Coronary artery (tissue), 2 donors: ENCODE measurements around the gene NCEH1.

Experiments
- DNase-seq: peaks from one replicate; pipeline ENCODE4 v3.0.0-alpha.2; 2017; ENCODE audit warnings: low spot score
- H3K27ac ChIP-seq, 2 donors: fragments of 200-600 bp; sonication (generic); one replicate each; pipeline ENCODE4 v1.5.1; 2016 to 2019
- H3K4me3 ChIP-seq: fragments of 200-600 bp; sonication (generic); 2 replicates; pipeline ENCODE4 v1.5.1; 2016; ENCODE audit warnings: mild to moderate bottlenecking, moderate library complexity
- TF ChIP-seq, protein P1 (sequence below): fragments of 200-600 bp; sonication (generic); IDR thresholded peaks from one replicate; pipeline ENCODE4 v1.5.1; 2019; ENCODE audit warnings: antibody characterized with exemption

NCEH1 gene

DNA sequence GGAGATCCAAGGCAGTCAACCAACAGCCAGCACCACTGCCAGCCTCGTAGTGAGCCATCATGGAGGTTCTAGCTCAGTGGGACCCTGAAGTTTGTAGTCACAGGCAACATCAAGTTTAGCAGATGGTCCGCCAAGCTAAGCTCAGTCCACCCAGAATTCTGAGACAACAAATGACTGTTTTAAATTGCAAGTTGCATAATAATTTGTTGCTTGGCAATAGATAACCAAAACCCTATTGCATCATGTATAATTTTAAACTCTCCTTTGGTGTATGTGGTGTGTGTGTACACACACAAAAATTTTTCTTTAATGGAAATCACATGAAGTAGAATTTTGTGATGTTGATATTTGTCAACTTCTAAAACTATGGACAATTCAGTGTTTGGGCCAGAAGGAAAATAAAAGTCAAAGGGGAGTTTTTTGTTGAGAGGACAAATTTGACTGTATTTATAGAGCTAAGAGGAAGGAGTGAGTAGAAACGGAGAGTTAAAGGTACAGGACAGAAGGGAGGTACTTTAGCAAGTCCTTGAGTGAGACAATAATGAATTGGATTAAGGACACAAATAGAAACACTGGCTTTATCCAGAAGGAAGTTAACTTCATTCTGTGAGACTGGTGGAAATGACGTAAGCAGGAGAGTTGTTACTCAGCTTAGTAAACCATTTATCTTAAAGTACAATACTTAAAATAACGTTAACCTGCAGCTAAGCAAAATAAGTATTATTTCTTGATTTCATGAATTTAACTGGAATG, 83.6 kb downstream of the NCEH1 start:
- TF ChIP-seq, protein P1, sequence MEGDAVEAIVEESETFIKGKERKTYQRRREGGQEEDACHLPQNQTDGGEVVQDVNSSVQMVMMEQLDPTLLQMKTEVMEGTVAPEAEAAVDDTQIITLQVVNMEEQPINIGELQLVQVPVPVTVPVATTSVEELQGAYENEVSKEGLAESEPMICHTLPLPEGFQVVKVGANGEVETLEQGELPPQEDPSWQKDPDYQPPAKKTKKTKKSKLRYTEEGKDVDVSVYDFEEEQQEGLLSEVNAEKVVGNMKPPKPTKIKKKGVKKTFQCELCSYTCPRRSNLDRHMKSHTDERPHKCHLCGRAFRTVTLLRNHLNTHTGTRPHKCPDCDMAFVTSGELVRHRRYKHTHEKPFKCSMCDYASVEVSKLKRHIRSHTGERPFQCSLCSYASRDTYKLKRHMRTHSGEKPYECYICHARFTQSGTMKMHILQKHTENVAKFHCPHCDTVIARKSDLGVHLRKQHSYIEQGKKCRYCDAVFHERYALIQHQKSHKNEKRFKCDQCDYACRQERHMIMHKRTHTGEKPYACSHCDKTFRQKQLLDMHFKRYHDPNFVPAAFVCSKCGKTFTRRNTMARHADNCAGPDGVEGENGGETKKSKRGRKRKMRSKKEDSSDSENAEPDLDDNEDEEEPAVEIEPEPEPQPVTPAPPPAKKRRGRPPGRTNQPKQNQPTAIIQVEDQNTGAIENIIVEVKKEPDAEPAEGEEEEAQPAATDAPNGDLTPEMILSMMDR: no peak
- H3K27ac ChIP-seq: peak overlapping the region in 1 of 2 donors; percentile 31
- no peak overlapping the region for H3K4me3 ChIP-seq
- no peak for DNase-seq

DNA sequence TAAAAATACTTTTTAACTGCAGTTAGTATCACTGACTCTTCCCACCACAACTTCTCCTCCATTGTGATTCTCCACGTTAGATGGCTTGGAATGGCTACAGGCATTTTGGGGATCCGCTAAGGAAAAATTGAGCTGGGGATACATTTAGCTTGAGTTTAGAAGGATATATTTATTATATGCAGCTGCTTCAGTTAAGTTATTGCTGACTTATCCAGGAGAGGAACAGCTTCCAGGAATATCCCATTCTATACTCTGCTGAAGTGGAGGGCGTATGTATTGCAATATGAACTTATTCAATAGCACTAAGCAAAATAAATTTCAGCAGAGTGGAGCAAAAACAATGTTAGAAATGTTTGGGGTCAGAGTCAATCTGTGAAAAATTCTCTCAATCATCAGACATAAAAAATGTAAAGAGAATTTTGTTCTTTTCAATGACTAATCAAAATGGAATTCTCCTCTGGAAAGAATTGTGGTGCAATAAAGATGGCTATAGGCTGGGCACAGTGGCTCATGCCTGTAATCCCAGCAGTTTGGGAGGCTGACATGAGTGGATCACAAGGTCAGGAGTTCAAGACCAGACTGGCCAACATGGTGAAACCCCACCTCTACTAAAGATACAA, 84.7 kb downstream of the NCEH1 start:
- TF ChIP-seq, protein P1: no peak
- Histone ChIP-seq H3K4me3 (no peak overlapping the region), H3K27ac (no peak overlapping the region)
- no peak for DNase-seq

DNA sequence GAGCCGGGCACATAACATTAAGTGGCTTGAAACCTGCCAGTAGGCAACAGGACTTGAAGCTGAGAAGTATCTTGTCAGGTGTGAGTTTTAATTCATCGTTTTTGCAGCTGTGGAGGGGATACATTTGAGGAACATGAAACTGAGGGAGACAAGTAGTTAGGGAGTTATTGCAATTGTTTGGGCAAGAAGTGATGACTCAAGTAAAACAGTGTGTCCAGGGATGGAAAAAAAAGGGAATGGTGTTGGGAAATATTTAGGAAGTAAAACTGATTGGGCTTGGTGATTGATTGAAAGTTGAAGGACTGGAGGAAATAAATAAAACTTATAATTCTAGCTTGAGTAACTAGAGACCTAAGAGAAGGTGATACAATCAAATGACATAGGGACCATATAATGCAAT, 85.5 kb downstream of the NCEH1 start:
- Histone ChIP-seq H3K4me3 (no peak overlapping the region), H3K27ac (no peak overlapping the region)
- TF ChIP-seq, protein P1: no peak
- no peak for DNase-seq

DNA sequence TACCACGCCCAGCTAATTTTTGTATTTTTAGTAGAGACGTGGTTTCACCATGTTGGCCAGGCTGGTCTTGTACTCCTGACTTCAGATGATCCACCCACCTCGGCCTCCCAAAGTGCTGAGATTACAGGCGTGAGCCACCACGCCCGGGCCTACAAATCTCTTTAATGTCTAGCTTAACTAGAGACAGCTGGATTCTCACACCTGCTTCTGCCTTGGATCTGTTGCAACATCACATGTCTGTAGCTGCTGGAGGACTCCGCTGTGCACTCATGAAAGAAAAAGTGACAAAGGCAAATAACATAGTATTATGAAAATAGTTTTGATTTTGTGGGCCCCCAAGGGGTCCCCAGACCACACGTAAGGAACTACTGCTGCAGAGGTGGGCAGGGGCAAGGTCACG, 85.9 kb downstream of the NCEH1 start:
- TF ChIP-seq, protein P1: no peak
- H3K4me3 ChIP-seq: no peak overlapping the region
- H3K27ac ChIP-seq: no peak overlapping the region
- DNase-seq: no peak

DNA sequence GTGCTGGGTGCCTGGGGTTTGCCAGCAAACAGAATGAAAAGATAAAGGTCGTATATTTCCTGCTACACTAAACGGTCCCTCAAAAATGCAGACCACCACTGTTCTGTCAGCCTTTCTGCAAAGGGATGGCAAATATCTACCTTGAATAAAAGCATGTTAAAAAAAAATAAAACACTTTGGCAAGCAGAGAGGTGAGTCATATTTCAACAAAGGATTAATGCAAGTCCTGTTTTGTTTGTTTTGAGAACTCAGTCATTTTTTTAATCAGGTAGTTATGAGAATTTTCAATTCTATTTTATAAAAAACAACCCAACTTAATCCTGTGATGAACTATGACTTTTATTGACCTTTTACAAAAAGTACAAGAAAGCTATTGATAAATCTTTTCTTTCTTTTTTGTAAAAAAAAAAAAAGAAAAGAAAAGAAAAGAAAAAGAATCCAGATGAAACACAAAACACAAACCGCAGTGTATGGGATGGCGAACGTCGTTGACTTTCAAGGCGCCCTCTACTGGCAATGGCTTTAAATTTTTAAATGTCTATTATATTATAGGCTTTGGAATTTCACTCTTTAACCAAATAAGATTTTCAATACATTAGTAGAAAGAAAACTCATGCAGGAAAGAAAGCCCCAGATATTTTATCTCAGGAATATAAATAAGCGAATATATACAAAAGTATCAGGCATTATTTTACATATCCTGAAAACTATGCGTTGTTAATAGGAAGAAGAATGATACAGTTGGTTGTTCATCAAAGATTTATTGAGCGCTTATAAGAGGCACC, 87.8 kb downstream of the NCEH1 start:
- TF ChIP-seq, protein P1: peak; percentile 52
- H3K4me3 ChIP-seq: no peak overlapping the region
- DNase-seq: no peak
- no peak overlapping the region for H3K27ac ChIP-seq

DNA sequence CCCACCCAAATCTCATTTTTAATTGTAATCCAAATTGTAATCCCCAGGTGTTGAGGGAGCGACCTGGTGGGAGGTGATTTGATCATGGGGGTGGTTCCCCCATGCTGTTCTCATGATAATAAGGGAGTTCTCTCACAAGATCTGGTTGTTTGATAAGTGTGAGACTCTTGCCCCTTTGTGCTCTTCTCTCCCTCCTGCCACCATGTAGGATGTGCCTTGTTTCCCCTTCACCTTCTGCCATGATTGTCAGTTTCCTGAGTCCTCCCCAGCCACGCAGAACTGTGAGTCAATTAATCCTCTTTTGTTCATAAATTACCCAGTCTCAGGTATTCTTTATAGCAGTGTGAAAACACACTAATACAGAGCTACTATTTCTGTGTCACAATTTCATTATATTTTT, 88.7 kb downstream of the NCEH1 start:
- Histone ChIP-seq H3K27ac (no peak overlapping the region), H3K4me3 (no peak overlapping the region)
- TF ChIP-seq, protein P1: no peak
- no peak for DNase-seq
